NCI-H128 (cell line): ENCODE data around the gene C17orf113.
"Not testable (repeated sequence)": the region's sequence is repeated elsewhere in the genome, so short reads cannot be mapped to it uniquely, and the experiment has no call there.

Source experiments
- DNase-seq: peaks from one replicate; lab custom pipeline; 2025; ENCODE audit not compliant: unreplicated experiment; lab: John Stamatoyannopoulos, UW

The C17orf113 gene

GRCh38 chr17:42017866-42018200 is 32.6 kb downstream of the C17orf113 start:
- DNase-seq: no peak

DNA sequence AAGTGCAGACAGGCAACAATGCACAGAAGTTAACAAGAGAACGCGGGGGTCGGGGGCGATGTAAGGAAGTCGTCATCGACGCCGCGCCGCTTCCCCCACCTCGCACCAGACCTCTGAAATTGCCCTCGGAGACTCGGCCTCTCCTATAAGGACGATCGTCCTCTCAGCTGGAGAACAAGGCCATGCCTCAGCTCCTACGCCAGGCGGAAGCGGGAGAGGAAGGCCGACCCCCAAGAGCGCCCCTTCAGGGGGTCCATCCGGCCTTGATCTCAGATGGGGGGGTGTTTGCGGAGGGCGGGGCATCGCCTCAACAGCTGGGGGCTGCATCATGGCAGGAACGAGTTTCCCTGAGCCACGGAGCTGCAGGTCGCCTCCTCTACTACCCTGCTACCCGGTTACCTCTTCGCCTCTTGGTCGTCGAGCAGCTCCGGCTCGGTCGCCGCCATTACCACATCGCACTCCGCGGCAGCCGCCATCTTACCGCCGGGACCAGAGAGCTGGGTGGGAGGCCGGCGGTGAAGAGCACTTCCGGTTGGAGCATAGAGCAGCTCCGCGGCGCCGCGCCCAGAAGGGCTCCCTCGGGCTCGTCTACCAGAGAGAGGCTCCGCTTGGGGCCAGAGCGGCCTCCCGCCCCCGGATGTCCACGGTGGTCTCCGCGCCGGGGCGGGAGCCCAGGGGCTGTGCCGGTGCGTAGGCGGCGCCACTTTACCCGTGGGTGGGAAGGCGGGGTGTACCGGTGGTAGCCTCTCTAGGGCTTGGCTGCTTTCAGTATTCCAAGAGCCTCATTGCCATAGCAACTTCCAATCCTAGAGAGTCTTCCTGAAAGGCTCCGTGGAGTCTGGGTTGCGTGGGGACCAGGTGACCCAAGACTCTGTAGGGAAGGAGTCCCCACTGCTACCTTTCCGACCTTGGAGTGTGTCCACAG is 33.2 kb downstream of the C17orf113 start, which contains the start of gene DNAJC7:
TSS of gene DNAJC7 (minus strand) at position 499 of the 925 bp plus-strand sequence. CDS start at position 476, 23 bp downstream.
- peak; percentile 67 for DNase-seq

- DNase-seq: no peak
Measured at GRCh38 chr17:42016411-42016831, 34.0 kb downstream of the C17orf113 start.

- not testable (repeated sequence) for DNase-seq
Measured at GRCh38 chr17:42013740-42014139, 36.7 kb downstream of the C17orf113 start.

GRCh38 chr17:42012363-42012762 is 38.0 kb downstream of the C17orf113 start:
- DNase-seq: not testable (repeated sequence)

- no peak for DNase-seq
Measured at GRCh38 chr17:42010898-42011516, 39.4 kb downstream of the C17orf113 start.

DNA sequence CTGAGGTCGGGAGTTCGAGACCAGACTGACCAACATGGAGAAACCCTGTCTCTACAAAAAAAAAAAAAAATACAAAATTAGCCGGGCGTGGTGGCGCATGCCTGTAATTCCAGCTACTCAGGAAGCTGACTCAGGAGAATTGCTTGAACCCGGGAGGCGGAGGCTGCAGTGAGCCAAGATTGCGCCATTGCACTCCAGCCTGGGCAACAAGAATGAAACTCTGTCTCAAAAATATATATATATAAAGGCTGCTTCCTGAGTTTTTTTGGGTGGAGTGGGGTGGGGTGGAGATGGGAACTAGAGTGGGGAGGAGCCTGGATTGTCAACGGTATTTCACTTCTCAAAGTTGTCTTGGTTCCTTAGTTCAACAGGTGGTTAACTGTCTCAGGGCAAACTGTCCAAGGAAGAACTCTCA is 40.1 kb downstream of the C17orf113 start:
- not testable (repeated sequence) for DNase-seq

- no peak for DNase-seq
Measured at GRCh38 chr17:42009170-42009569, 41.2 kb downstream of the C17orf113 start.

- no peak for DNase-seq
Measured at GRCh38 chr17:42005166-42005565, 45.2 kb downstream of the C17orf113 start.

DNA sequence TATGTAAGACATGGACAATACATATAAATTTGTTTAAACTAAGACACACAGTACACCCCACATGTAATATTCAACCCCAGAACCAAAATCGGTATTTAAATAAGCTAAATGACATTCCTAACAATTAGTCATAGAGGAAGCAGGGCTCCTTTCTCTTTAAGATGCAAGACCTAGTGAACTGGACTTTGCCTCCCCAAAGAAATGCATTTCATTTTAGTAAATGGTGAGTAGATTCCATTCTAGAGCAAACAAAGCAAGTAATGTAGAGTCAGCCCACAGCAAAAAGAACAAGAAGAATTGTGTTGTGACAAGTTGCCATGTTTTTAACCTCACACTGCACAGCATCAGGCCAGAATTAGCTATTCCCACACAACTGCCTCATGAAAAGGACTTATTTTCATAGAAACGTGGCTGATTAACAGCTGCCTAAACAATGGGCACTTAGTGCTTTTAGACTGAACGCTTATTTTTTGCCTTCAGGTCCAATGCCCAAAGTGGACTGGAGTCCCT is 47.6 kb downstream of the C17orf113 start:
- no peak for DNase-seq

- DNase-seq: no peak
Measured at GRCh38 chr17:42002175-42002791, 48.1 kb downstream of the C17orf113 start.

- DNase-seq: no peak
Measured at GRCh38 chr17:42001729-42002128, 48.7 kb downstream of the C17orf113 start.

- no peak for DNase-seq
Measured at GRCh38 chr17:42000413-42001133, 49.8 kb downstream of the C17orf113 start.

GRCh38 chr17:41998497-41998896 is 51.9 kb downstream of the C17orf113 start:
- DNase-seq: no peak

GRCh38 chr17:41996855-41997164 is 53.6 kb downstream of the C17orf113 start:
- no peak for DNase-seq

- no peak for DNase-seq
Measured at GRCh38 chr17:41992576-41992975, 57.8 kb downstream of the C17orf113 start.

DNA sequence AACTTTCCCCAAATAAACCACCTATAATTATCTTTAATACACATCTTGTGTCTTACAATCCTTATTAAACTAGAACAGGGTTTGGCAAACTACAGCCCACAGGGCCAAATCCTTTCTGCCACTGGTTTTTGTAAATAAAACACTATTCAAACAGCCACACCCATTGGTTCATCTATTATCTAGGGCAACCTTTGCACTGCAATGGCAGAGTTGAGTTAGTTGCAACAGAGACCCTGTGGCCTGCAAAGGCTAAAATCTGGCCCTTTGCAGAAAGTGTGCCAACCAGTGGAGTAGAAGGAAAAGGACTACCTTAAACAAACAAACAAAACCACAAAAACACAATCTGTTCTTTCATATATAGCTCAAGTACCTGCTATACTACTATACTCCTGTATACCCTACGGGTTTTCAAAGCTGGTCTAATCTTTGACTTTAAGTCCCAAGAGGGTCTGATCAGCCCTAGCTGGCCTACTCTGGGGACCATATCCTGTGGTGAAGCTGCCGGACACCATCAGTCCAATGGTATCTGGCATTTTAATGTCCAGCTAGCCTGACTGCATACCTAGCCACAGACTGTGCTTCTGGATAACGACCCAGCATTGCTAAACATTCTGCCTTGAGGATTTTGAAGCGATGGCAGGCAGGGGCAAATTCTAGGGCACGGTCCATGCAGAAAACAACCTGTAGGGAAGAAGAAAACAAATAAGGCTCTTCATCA is 60.5 kb downstream of the C17orf113 start:
- DNase-seq: no peak

- DNase-seq: no peak
Measured at GRCh38 chr17:41988418-41988817, 62.0 kb downstream of the C17orf113 start.
